Pulmonary artery endothelial cell (primary cell): ENCODE data around the gene UTP20. TPM values are rescaled to one million over a fixed set of nuclear protein-coding genes. Genes with fewer than 3 reads are reported as not detected.
"Not testable (repeated sequence)": the region's sequence is repeated elsewhere in the genome, so short reads cannot be mapped to it uniquely, and the experiment has no call there.

Source experiments
- DNase-seq: peaks from one replicate; pipeline ENCODE4 v3.0.0-alpha.2; 2011; ENCODE audit warnings: low read depth, low spot score
- total RNA-seq: library from RNA; depleted of rRNA; stranded (reverse); fragments of >200 nt; gene quantifications from 2 replicates; pipeline ENCODE4 v1.2.3, GENCODE V29; 2014

UTP20 gene
- total RNA-seq, 1 donor from 2014 or later, result 18.7 TPM

DNA sequence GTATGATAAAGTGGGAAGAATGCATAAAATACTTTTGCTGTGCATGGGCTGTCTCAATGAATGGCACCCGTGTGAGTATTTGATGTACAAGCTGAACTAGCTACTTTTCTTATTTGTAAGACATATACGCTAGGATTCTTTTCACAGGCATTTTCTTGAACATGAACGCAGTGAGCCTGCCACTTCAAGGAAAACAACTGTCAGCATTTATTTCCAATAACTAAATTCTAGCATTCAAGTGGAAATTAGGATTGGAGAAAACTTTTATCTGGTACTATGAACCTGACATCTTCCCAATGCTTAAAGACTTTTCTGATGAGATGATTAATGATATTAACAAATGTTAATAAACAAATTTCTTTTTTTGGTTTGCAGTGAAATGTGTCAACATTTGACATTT is 45.7 kb downstream of the UTP20 start:
- DNase-seq, result no peak

DNA sequence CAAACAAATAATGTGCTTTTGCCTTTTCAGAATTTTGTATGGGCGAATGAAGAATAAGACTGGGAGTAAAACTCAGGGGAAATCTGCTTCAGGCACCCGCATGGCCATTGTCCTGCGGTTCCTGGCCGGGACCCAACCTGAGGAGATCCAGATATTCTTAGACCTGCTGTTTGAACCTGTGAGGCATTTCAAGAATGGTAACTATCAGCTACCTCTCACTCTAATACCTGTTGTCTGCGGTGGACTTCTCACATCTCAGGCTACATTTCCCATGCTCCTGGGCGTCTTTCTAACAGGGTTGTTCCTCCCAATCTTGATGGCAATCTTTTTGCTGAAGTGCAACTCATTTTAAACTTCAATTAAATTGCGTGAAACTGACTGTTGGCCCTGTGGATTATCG is 47.1 kb downstream of the UTP20 start:
- DNase-seq, result no peak

DNA sequence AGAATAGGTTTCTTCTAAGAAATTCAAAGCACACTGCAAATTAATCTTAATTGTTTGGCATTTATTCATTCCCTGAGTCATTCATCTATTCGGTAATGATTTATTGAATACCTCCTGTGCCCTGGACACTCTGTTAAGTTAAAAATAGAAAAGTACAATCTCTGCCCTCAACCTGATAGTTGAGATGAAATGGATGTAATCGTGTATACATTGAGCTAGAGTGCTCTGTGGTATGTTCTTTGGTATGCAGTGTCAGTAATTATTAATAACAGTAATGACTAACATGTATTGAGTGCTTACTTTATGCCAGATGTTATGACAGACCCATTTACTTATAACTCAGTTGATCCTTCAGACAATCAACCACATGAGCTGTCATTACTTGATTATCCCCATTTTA is 47.6 kb downstream of the UTP20 start:
- DNase-seq, result no peak

DNA sequence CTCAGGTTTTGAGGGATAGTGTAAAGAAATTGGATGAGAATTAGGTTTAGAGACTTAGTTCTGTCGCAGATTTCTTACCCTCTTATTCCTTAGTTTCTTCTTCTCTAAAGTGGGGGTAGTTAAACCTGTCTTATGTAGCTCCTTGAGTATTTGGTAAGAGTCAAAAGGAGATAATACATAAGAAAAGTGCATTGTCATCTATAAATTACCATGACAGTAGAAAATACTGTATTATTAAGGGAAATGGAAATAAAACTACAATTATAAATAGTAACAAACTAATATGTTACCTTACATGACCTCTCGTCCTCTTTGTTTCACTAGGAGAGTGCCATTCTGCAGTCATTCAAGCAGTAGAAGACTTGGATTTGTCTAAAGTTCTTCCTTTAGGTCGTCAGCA is 49.0 kb downstream of the UTP20 start:
- no peak for DNase-seq

DNA sequence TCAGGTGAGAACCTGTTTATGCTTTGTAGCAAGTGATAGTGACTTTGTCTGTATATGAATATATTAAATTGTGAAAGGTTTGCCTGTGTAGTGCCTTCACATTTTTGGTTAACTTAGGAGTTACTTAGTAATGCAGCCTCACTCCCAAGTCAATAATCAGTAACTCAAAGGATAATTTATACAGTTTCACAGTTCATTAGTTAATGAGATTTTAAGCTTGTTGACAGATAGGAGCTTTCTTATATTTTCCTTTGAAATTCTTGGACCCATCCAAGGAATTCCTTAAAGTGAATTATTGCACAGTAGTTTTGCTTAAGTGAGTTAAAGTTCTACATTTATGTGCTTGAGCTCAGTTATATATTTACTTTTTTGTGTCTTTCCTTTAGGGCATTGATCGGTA is 50.7 kb downstream of the UTP20 start:
- DNase-seq, result no peak

DNA sequence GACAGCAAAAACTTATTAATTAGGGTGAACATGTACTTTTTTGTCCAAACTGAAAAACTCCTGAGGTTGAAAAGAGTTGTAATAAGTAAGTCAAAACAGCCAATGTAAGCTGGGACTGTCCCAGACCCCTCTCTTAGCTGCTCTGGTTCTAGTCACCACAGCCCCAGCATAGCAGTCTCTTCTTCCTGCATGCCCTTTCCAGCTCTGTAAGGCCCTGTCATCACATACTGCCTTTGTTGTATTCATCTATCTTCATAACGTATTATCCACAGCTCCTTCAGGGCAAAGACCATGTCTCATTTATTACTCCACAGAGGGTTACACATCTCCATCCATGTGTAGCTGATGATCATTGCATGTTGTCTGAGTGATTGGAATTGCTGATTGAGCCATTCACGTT is 56.5 kb downstream of the UTP20 start:
- no peak for DNase-seq

DNA sequence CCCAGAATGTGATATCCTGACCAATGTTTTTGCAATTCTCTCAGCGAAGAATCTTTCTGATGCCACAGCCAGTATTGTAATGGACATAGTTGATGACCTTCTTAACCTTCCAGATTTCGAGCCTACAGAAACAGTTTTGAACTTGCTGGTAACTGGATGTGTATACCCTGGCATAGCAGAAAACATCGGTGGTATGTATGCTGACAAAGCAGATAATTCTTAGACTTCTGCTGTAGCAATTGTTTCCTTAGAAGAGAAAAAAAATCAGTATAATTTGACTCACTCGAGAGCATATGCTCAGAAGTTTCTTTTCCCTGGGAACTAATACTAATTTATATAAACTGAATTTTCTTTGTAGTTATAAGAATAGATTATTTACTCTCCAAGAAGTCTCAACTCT is 58.2 kb downstream of the UTP20 start:
- no peak for DNase-seq

DNA sequence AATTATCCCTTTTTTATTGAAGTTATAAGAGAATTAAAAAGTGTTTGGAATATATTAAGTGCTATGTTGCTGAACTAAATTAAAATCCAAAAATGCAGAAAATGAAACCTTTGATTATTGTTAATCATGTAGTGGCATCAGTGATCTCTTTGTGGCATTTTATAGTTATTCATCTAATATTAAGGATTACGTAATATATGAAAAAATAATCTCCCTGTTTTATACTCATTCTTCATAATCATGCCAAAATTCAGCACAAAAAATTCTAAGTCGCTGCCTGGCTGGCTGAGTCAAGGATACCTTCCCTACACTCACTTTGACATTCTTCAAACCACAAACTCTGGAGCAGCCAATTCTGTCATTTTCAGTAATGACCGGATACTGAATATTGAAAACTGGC is 64.0 kb downstream of the UTP20 start:
- no peak for DNase-seq

DNA sequence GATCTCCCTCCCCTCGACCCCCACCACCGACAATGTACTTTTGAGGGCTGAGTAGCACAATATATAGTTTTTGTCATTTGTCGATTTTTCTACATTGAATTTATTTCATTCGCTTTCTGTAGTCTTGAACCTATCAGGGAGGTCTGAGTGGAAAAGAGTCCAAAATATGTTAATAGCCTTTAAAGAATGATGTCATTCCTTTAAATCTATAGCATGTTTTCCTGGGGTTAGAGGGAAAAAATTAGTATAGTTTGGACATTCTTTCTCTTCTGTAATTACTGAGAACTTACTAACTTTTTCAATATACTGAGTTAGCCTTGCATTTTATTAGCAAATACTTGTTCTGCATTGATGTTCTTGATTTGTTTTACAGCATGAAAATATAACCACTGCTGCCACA is 71.8 kb downstream of the UTP20 start:
- no peak for DNase-seq

DNA sequence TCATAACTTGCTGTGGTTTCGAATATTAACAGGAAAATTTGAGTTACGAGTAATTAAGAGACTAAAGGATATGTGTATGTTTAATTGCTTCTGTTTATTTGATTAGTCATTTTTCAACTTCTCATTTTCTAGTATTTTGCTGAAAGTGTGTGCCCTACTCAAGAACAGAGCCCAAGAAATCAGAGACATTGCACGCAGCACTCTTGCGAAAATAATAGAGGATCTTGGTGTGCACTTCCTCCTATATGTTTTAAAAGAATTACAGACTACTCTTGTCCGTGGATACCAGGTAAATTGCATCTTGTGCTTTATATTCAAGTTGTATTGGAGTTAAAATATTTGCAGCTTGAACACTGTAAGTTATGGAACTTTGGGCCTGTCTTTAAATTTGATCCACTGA is 76.9 kb downstream of the UTP20 start:
- no peak for DNase-seq

DNA sequence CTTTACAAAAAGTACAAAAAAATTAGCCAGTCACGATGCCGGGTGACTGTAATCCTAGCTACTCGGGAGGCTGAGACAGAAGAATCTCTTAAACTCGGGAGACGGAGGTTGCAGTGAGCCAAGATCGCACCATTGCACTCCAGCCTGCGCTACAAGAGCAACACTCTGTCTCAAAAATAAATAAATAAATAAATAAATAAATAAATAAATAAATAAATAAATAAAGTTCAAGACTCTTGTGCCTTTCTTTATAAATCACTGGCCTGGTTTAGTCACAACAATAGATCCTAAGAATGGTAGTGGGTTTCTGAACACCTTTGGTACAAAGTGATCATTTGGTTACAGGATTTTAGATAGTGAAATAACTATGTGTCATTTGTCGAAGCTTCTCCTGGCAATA is 81.5 kb downstream of the UTP20 start:
- DNase-seq, result no peak

DNA sequence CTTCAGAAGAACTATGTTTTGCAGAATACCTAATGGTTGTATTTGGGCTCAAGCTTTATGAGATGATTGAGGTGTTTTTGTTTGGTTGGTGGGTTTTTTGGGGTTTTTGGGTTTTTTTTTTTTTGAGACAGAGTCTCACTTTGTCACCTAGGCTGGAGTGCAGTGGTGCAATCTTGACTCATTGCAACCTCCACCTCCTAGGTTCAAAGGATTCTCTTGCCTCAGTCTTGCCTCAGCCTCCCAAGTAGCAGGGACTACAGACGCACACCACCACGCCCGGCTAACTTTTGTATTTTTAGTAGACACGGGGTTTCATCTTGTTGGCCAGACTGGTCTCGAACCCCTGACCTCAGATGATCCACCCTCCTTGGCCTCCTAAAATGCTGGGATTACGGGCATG is 88.1 kb downstream of the UTP20 start:
- no peak for DNase-seq

DNA sequence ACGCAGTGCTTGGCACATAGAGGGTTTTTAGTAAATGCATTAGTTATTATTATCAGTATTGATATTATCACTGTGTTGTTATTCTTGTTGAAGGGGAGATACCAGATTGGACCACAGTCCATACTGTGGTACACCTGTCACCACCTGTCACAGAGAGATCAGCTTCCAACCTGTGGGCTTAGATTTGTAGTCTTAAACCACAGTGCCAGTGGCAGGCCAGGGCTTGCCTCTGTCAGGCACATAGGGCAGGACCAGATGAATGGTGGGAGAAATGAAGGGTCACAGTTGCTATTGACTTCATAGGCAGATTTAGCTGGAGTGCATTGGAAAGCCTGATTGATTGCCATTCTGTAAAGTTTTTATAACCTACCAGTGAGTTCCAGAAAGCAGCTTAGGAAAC is 92.5 kb downstream of the UTP20 start:
- DNase-seq, result no peak

DNA sequence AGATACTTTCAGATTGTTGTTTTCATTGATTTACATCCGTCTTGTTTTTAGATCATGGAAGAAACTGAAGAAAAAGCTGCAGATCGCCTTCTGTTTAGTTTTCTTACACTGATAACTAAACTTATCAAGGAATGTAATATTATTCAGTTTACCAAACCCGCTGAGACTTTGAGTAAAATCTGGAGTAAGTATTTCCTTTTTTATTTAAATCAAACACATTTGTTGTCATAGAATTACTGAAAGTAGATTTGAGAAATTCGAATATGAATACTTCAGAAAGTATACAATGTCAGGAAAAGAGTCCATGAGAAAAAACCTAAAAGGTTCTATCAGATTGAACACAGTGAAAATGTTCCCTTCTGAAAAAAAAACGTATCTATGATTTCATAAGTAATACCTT is 95.7 kb downstream of the UTP20 start:
- DNase-seq, result no peak

DNA sequence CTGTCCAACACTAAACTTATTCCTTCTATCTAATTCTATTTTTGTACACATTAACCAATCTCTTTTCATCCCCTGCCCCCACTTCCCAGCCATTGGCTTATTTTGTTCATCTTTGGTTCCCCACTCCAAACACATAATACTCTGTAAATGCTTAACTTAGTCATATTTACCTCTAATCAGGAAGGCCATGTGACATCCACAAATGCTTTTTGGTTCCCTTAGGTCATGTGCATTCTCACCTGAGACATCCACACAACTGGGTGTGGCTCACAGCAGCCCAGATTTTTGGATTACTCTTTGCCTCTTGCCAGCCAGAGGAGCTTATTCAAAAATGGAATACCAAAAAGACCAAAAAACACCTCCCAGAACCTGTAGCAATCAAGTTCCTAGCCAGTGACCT is 99.2 kb downstream of the UTP20 start:
- DNase-seq, result no peak

DNA sequence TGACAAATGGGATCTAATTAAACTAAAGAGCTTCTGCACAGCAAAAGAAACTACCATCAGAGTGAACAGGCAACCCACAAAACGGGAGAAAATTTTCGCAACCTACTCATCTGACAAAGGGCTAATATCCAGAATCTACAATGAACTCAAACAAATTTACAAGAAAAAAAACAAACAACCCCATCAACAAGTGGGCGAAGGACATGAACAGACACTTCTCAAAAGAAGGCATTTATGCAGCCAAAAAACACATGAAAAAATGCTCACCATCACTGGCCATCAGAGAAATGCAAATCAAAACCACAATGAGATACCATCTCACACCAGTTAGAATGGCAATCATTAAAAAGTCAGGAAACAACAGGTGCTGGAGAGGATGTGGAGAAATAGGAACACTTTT is 111.3 kb downstream of the UTP20 start:
- DNase-seq, result not testable (repeated sequence)

DNA sequence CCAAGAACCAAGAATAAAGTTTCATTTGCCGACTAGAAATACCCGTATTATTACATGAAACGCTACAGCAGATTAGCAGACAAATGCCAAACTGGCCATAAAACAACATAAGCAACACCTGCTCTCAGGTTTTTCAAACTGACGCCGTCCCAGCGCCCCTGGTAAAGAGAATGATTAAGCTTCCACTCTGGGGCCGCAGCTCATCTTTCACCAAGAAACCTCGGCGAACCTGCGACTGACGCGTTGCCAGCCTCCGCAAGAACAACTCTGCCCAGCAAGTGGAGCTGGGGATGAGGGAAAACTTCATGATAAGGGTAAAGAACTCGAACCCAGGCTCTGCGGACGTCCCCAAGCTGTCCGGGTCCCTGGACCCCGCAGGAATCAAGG is 127.1 kb downstream of the UTP20 start:
- DNase-seq, result no peak

DNA sequence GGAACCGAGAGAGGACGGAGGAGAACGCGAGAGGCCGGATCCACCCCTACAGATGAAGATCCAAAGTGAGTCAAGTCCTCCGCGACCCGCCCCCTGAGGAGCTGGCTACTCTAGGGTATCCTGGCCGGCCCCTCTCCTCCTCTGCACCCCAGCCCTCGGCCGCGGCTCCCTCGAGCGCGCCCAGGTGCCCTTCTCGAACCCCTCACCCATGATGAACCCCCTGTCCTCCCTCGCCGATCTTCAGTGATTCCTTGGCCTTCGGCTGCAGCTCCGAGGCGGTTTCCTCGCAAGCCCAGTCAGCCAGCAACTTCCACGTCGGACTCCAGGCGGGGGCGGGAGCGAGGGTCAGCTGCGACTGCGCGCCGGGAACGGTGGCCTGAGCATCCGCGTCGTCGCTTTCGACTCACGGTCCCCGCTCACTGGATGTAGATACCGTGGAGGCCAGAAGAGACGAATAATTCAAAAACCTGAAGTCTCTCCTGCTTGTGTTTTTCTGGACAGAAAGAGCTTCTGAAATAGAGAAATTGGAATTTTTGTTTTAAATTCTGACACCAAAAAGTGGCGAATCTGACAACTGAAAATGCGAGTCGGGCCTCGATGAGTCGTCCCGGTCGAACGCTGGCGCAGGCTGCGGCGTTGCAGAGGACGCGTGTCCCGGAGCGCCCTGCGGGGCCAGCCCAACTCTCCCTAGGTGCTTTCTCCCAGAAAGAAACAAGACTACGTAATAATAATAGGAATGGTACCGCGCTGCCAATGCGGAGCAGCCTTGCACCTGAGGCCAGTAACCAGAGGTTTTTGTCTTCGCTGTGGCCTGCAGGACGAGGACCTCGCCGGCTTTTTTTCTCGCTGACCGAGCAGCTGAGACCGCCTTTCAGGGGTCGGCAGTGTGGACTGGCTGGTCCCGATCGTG is 127.8 kb downstream of the UTP20 start, which contains the start of gene ARL1:
Gene ARL1 (minus strand): TSS at position 337 of the 910 bp plus-strand sequence. CDS start 127 bp downstream, at position 210.
- peak; percentile 69 for DNase-seq

DNA sequence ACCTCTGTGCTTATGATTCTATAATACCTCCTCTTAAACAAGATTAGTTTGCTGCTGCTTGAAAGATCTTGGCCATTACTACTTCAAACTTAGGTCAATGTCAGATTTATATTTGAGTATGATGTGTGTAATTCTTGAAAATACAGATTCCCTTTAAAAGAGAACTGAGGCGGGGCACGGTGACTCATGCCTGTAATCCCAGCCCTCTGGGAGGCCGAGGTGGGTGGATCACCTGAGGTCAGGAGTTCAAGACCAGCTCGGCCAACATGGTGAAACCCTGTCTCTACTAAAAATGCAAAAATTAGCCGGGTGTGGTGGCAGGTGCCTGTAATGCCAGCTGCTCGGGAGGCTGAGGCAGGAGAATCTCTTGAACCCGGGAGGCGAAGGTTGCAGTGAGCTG is 130.3 kb downstream of the UTP20 start:
- DNase-seq, result not testable (repeated sequence)

DNA sequence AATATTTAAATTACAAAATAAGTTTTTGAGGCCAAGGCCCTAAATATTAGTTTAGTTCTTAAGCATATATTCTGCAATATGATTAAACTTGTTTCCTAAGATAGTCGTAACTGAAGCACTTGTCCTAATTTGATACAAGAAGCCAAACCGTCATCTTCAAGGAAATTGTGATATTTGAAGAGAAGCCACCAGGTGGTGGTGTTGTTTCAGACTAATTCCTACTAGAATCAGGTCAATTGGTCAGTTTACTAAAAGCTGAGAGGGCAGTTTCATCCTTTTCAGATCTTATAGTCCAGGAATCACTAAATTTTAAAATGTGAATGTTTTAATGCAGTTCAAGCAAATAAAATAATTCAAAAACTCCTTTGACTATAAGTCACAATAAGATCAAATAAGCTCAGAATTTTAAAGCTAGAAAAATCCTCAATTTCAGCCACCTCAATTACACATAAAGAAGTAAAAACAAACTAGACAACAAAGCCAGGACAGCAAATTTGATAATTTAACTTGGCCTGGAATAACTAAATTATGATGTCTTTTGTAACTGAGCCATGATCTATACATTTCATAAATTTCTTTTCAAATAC is 134.7 kb downstream of the UTP20 start:
- peak; percentile 8 for DNase-seq

DNA sequence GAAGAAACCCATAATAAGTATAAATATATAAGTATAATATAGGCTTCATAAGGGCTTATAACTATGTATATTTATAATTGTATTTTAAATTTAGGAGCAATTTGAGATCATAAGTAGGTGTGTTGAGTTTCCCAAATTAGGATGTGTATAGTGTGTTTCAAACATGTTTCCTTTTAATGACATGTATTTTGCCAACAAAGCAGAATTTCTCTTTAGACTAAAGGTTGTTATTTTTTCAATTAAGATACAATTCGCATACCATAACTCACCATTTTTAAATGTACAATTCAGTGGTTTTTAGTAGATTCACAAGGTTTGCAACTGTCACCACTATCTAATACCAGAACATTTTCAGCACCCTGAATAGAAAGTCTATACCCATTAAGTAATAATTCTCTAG is 135.3 kb downstream of the UTP20 start:
- no peak for DNase-seq

DNA sequence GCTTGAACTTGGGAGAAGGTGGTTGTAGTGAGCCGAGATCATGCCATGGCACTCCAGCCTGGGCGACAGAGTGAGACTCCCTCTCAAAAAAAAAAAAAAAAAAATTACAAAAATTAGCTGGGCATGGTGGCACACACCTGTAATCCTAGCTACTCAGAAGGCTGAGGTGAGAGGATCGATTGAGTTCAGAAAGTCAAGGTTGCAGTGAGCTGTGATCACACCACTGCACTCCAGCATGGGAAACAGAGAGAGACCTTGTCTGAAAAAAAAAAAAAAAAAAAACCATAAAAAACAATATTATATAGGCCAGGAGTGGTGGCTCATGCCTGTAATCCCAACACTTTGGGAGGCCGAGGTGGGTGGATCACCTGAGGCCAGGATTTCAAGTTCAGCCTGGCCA is 142.2 kb downstream of the UTP20 start:
- not testable (repeated sequence) for DNase-seq

DNA sequence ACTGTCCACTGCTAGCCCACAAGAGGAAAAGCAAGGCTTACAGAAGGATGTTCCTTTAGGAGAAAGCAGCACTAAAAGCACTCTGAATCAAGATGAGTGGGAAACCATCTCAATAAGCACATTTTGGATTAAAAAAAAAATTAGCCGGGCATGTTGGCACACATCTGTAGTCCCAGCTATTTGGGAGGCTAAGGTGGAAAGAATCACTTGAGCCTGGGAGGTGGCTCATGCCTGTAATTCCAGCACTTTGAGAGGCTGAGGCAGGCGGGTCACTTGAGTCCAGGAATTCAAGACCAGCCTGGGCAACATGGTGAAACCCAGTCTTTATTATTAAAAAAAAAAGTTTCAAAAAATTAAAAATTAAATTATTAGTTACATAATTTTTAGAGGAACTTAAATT is 144.7 kb downstream of the UTP20 start:
- DNase-seq, result no peak
